GM19240 (cell line): ENCODE results near the gene SCGN.

Experiments
- DNase-seq: peaks from one replicate; pipeline ENCODE4 v3.0.0; 2011; ENCODE audit warnings: low spot score; ENCODE audit not compliant: insufficient read length

Gene SCGN

DNA sequence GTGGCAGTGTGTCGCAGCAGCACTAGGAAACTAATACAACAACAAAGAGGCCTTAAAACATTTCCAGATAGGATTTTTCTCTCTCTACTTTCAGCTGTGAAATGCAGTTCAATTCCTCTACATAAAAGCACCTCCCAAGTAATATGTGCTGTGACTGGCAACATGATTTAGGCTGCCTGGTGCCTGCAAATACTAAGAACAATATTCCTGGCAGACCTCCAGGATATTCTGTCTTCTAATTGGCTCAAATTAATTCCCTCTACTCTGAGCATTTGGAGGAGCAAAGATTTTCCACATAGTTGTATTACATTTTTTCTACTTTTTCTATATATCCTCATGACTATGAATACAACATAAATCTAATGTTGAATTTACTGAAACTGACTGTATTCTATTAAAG, 33.2 kb downstream of the SCGN start:
- no peak for DNase-seq

DNA sequence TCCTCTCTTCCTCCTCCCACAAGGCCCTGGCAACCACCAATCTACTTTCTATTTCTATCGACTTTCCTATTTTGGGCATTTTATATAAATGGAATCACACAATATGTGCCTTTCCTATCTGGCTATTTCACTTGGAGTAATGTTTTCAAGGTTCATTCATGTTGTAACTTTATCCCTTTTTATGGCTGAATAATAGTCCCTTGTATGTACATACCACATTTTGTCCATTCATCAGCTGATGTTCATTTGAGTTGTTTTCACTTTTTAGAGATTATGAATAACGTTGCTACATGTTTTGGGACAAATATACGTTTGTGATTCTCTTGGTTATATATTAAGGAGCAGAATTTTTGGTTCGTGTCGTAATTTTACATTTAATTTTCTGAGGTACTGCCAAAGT, 33.9 kb downstream of the SCGN start:
- DNase-seq: no peak

DNA sequence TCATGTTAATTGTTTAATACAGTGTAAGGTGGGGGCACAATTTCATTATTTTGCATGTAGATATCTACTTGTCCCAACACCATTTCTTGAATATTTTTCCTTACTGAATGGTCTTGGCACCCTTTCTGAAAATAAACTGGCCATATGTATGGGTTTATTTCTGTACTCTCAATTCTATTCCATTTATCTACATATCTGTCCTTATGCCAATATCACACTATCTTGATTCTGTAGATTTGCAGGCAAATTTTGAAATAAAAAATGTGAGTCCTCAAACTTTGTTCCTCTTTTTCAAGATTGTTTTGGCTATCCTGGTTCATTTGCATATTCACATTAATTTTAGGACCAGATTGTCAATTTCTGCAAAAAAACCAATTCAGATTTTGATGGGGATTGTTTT, 34.8 kb downstream of the SCGN start:
- DNase-seq: no peak

DNA sequence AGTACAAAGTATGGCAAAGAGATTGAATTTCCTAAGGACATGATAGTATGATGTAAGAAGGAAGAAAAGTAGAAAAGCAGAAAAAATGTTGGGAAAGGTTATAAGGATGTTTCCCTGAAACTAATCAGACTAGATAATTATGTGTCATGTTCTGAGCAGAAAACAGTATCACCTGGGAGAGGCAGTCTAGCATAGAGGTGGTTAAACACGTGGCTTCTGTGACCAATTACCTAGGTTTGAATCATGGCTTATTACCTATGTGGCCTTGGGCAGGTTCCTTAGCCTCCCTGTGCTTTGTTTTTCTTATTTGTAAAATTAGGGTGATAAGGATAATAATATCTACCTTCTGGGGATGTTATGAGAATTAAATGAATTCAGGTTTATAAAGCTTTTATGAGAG, 38.0 kb downstream of the SCGN start:
- DNase-seq: no peak

- DNase-seq: no peak
These were observed 39.9 kb downstream of the SCGN start for GRCh38 chr6:25691894-25692293.

GRCh38 chr6:25692472-25692871, 40.5 kb downstream of the SCGN start:
- no peak for DNase-seq

DNA sequence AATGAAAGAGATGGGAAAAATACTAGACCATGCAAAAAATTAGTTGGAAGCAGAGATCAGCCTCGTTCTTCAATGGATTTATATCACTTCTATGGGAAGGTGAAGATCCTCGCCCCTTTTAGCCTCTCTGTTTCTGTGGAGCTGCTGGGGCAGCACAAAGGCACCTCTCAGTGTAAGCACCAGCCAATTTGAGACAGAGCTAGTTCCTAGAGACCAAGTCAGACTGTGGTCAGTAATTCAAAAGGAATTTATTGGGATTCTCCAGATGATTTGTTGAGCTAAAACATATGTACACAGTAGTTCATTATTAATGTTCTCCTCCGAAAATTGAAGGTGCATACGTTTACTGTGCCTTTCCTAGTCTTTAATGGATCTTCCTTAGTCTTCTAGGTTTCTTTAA, 42.4 kb downstream of the SCGN start:
- no peak for DNase-seq

DNA sequence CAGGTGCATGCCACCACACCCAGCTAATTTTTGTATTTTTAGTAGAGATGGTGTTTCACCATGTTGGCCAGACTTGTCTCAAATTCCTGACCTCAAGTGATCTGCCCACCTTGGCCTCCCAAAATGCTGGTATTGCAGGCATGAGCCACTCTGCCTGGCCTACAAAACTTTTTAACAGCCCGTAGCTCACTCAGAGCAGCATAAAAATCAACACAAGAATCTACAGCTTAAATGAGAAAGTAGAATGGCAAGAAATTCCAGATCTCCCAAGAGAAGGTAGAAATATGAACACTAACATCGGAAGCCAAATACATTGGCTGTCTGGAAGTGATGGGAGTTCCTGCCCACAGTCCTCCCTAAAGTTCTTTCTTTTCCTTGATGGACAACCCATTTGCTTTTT, 43.7 kb downstream of the SCGN start:
- DNase-seq: no peak

GRCh38 chr6:25697537-25698340, 45.7 kb downstream of the SCGN start:
- DNase-seq: no peak

GRCh38 chr6:25698631-25699030, 46.6 kb downstream of the SCGN start:
- no peak for DNase-seq

DNA sequence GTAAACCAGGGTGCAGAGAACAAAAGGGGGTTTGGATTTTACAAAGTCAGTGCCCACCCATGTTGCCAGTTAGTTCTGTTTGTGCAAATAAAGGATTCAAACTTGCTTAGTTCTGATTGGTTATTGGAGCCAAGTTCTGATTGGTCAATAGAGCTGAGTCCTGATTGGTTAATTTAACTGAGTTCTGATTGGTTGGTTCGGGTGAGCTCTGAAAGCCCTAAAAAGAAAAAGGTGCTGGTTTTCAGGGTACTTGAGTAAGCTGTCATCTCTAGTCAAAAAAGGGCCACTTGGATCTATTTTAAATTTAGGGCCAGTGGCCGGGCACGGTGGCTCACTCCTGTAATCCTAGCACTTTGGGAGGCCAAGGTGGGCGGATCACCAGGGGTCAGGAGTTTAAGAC, 47.6 kb downstream of the SCGN start:
- no peak for DNase-seq

- DNase-seq: no peak
These were observed 48.7 kb downstream of the SCGN start for GRCh38 chr6:25700761-25701160.

DNA sequence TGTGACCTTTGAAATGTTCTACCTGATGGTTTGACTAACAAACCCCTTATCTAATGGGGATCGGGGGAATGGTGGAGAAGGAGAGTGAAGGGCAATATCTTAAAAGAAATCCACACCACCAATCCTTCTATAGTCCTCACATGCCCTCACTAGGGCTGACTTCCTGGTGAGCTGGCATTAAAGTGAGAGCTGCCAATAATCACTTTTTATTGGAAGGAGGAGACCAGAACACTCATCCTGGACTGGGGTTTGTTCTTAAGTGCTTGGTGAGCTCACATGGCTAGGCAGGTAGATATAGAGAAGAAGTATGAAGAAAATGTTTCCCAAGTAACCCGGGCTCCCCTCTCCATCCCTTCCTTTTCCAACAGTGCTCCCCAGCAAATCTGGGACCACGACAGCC, 49.8 kb downstream of the SCGN start:
- DNase-seq: no peak

DNA sequence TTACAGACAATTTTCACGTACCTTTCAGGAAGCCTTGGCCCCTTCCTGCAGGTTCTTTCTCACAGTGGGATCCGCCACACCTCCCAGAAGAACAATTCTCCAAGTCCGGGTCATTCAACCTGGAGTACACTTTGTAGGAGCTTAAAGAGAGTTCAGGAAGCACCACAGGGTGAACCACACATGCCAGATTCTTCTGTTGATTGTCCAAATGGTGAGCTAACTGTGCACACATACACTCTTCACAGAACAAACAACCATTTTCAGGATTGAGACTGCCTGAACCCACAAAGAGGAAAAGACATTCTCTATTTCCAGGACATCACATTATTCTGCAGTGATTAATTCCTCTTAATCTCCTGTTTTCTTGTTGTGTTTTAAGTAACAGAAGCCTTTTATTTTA, 51.0 kb downstream of the SCGN start:
- DNase-seq: no peak

- no peak for DNase-seq
These were observed 52.0 kb downstream of the SCGN start for GRCh38 chr6:25704001-25704400.

DNA sequence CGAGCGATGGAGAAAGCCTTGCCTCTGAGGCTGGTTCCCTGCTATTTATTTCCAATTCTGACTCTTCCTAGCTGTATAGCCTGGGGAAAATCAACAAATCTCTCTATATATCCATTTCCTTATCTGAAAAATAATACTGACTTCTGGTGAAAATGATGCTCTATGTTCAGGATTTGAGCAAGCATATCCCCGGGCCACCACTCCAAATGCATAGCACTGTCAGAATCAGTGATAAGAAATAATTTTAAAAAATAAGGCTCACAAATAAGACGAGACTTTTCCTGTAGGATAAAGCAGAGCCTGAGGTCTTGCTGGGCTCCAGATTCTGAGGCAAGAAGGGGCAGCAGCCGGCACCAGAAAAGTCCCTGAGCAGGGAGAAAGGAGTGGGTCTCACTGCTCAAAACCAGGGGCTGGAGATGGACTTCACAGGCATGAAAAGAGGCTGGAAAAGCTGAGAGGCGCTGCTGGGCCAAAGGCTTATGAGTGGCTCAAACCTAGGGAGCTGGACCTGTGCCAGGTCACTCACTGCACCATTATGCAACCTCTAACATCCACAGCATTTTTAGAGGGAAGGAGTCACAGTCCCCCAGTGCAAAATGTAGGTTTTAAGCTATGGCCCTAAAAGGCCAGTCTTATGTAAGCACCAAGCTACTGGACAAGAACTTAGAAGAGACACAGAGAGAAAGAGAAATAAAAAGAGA, 54.4 kb downstream of the SCGN start:
- DNase-seq: no peak

GRCh38 chr6:25709761-25710160, 57.7 kb downstream of the SCGN start:
- no peak for DNase-seq

DNA sequence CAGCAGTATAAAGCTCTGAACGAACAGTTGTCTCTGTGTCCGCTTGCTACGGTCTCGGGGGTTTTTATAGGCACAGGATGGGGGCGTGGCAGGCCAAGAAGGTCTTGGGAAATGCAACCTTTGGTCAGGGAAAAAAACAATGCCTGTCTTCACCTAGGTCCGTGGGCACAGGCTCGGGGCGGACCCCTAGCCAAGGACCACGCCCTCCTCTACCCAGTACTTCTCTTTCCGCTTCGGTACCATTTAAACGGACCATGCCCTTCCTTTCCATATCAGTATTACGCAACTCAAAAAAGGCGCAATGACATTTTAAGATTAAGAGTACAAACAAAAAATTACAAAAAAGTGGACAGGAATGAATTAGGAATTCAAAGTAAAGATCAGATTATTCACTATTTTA, 58.3 kb downstream of the SCGN start:
- no peak for DNase-seq

DNA sequence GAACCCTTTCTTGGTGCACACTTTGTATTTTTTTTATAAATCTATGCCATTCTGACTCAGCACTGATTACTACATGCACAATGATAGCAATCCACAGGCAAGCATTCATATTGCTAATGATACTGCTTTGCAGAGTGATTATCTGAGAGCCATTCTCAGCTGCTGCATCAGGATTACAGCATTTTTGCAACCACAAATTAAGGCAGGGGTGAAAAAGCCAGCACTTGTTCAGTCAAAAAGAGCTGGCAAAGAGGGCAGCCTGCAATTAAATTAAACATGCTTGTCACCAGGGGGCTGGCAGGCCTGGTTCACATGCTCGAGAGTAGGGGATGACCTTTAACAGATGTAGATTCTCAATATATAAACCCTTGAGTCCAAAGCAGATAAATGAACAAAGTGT, 61.8 kb downstream of the SCGN start:
- no peak for DNase-seq

DNA sequence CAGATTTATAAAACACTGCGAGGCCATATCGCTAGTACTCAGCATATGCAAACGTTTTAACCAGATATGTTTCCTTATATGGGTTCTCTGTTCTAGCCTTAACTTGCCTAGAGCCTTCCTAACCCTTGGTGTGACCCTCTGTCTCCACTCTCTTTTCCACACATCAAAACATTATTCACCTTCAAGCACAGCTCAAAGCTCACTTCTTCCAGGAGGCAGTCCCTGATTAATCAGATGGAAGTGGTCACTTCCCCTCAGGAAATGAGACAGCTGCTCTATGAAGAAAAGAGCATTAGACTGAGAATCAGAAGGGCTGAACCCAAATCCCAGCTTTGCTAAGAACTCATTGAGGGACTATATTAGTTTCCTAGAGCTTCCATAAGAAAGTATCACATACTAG, 62.8 kb downstream of the SCGN start:
- DNase-seq: no peak

- DNase-seq: no peak
These were observed 63.8 kb downstream of the SCGN start for GRCh38 chr6:25715794-25716193.

GRCh38 chr6:25717866-25718740, 66.1 kb downstream of the SCGN start:
- no peak for DNase-seq
